ENCODE measurements around the gene KATNAL1. TPM values are rescaled to one million over a fixed set of nuclear protein-coding genes. Genes with fewer than 3 reads are reported as not detected.

KATNAL1 gene
- total RNA-seq, 4 donors from 2014 or later: 4.4 to 9.8 (median 6.7) TPM

GRCh38 chr13:30353471-30354215 is 46.3 kb upstream of the KATNAL1 start:
- 80 to 84% methylated on average over 4 of the region's 4 CpGs for WGBS, 2 donors (ENCODE audit: low coverage in 1 of 2)
- in situ Hi-C loops (cut with MboI; ENCODE audit: low pct_ligation_motif_present in 1 of 4, low pct_unique_long_range_greater_than_20kb in 1 of 4, low sequenced_read_pairs in 3 of 4): no loop called here
- Histone ChIP-seq H3K27ac (no peak overlapping the region), H3K27me3 (no peaks in the 10 kb centered on the region), H3K9me3 (no peaks in the 10 kb centered on the region), H3K4me1 (no peaks in the 10 kb centered on the region), H3K36me3 (no peaks in the 10 kb centered on the region), H3K4me3 (no peak overlapping the region)
- DNase-seq: no peak
- TF ChIP-seq CTCF (IDR thresholded peaks at IDR 0.05) (no peak), POLR2AphosphoS5 (IDR thresholded peaks at IDR 0.05) (no peak), POLR2A (IDR thresholded peaks at IDR 0.05) (no peak)
- intact Hi-C loops (cut with DNase I; ENCODE audit: low total_unique reads): no loop called here

GRCh38 chr13:30353060-30353459 is 45.7 kb upstream of the KATNAL1 start:
- in situ Hi-C loops (cut with MboI; ENCODE audit: low pct_ligation_motif_present in 1 of 4, low pct_unique_long_range_greater_than_20kb in 1 of 4, low sequenced_read_pairs in 3 of 4) (no loop called here), intact Hi-C loops (cut with DNase I; ENCODE audit: low total_unique reads) (no loop called here)
- DNase-seq: no peak
- Histone ChIP-seq H3K4me1 (no peaks in the 10 kb centered on the region), H3K27me3 (no peaks in the 10 kb centered on the region), H3K9me3 (no peaks in the 10 kb centered on the region), H3K4me3 (no peak overlapping the region), H3K27ac (no peak overlapping the region), H3K36me3 (no peaks in the 10 kb centered on the region)
- TF ChIP-seq CTCF (IDR thresholded peaks at IDR 0.05) (no peak), POLR2A (IDR thresholded peaks at IDR 0.05) (no peak), POLR2AphosphoS5 (IDR thresholded peaks at IDR 0.05) (no peak)
- 97% methylated on average over 3 to 4 of the region's 4 CpGs for WGBS, 2 donors (ENCODE audit: low coverage in 1 of 2)

GRCh38 chr13:30352121-30352520 is 44.8 kb upstream of the KATNAL1 start:
- in situ Hi-C loops (cut with MboI; ENCODE audit: low pct_ligation_motif_present in 1 of 4, low pct_unique_long_range_greater_than_20kb in 1 of 4, low sequenced_read_pairs in 3 of 4): no loop called here
- H3K4me3 ChIP-seq: no peak overlapping the region
- no peaks in the 10 kb centered on the region for H3K27me3 ChIP-seq
- no peak for DNase-seq
- no peak overlapping the region for H3K27ac ChIP-seq
- intact Hi-C loops (cut with DNase I; ENCODE audit: low total_unique reads): no loop called here
- H3K4me1 ChIP-seq: no peaks in the 10 kb centered on the region
- 86% methylated on average over 2 of the region's 2 CpGs; no CpG with 5 or more reads in 1 of the 2 donors for WGBS, 2 donors (ENCODE audit: low coverage in 1 of 2)
- H3K36me3 ChIP-seq: no peaks in the 10 kb centered on the region
- TF ChIP-seq CTCF (IDR thresholded peaks at IDR 0.05) (no peak), EP300 (IDR thresholded peaks at IDR 0.05; ENCODE audit: low read depth) (no peak), POLR2A (IDR thresholded peaks at IDR 0.05) (no peak), POLR2AphosphoS5 (IDR thresholded peaks at IDR 0.05) (no peak)
- no peaks in the 10 kb centered on the region for H3K9me3 ChIP-seq

GRCh38 chr13:30346789-30347167 is 39.4 kb upstream of the KATNAL1 start:
- no peak overlapping the region for H3K4me3 ChIP-seq
- no peak overlapping the region for H3K27ac ChIP-seq
- in situ Hi-C loops (cut with MboI; ENCODE audit: low pct_ligation_motif_present in 1 of 4, low pct_unique_long_range_greater_than_20kb in 1 of 4, low sequenced_read_pairs in 3 of 4): loop anchor here in 1 of 4 donors (25.0 kb wide), 1 partner anchor 209 kb away; no protein-coding TSS in a partner anchor
- TF ChIP-seq POLR2AphosphoS5 (IDR thresholded peaks at IDR 0.05): no peak
- no peak for TF ChIP-seq POLR2A (IDR thresholded peaks at IDR 0.05)
- TF ChIP-seq CTCF (IDR thresholded peaks at IDR 0.05): no peak
- no peak for TF ChIP-seq EP300 (IDR thresholded peaks at IDR 0.05; ENCODE audit: low read depth)
- no peaks in the 10 kb centered on the region for H3K9me3 ChIP-seq
- H3K36me3 ChIP-seq: no peaks in the 10 kb centered on the region
- intact Hi-C loops (cut with DNase I; ENCODE audit: low total_unique reads): no loop called here
- 80 to 90% methylated on average over 3 to 4 of the region's 4 CpGs for WGBS, 2 donors (ENCODE audit: low coverage in 1 of 2)
- H3K4me1 ChIP-seq: peaks cover 0 to 9% (median 6%) of the 10 kb centered on the region in 4 donors
- no peaks in the 10 kb centered on the region for H3K27me3 ChIP-seq
- no peak for DNase-seq

Data from transverse colon (tissue), 4 donors.